Caco-2 (cell line): ENCODE data around the gene PI4KA. TPM values are rescaled to one million over a fixed set of nuclear protein-coding genes. Genes with fewer than 3 reads are reported as not detected.

Experiments
- BruUV-seq: library from RNA; stranded (reverse); fragments of 400-500 nt; replicated peaks from 2 replicates; lab custom pipeline; 2021; lab: Mats Ljungman, UMichigan
- CTCF ChIA-PET: fragments of 300-600 bp; sonication (Branson Sonifier 250); formaldehyde crosslinking; loops from one replicate; lab custom pipeline; 2022; ENCODE audit warnings: antibody characterized with exemption; lab: Charles Lee
- POLR2A ChIA-PET: fragments of 300-600 bp; sonication (Branson Sonifier 250); formaldehyde crosslinking; loops from one replicate; lab custom pipeline; 2022; ENCODE audit warnings: antibody characterized with exemption; lab: Charles Lee
- DNase-seq, 2 experiments: peaks; one replicate each; pipeline versions ENCODE4 v3.0.0 to v3.0.0-alpha.2; 2020 to 2022
- H3K27me3 ChIP-seq: replicated peaks from 2 replicates; pipeline ENCODE4 v1.6.0; 2011; ENCODE audit warnings: low read length; ENCODE audit not compliant: control insufficient read depth, insufficient read depth
- H3K36me3 ChIP-seq: 2 replicates; pipeline ENCODE4 v1.5.1; 2011; ENCODE audit warnings: low read length; ENCODE audit not compliant: control insufficient read depth, insufficient read depth
- H3K4me1 ChIP-seq: fragments of 250-450 bp; sonication (Bioruptor Pico); 2 replicates; pipeline ENCODE4 v1.5.1; 2020; ENCODE audit warnings: mild to moderate bottlenecking
- H3K4me3 ChIP-seq: 2 replicates; pipeline ENCODE4 v1.5.1; 2011; ENCODE audit warnings: low read depth, mild to moderate bottlenecking, control low read depth, low read length
- H3K9me3 ChIP-seq: fragments of 250-450 bp; sonication (Bioruptor Pico); 2 replicates; pipeline ENCODE4 v1.5.1; 2020; ENCODE audit warnings: mild to moderate bottlenecking, moderate library complexity
- H3K27ac Mint-ChIP-seq: one replicate; pipeline ENCODE4 v1.8.0; 2022; ENCODE audit warnings: mixed read lengths; ENCODE audit not compliant: unreplicated experiment
- H3K27me3 Mint-ChIP-seq: one replicate; pipeline ENCODE4 v1.8.0; 2022; ENCODE audit warnings: mixed read lengths; ENCODE audit not compliant: insufficient read depth, unreplicated experiment
- H3K36me3 Mint-ChIP-seq: one replicate; pipeline ENCODE4 v1.8.0; 2022; ENCODE audit warnings: mild to moderate bottlenecking, mixed read lengths; ENCODE audit not compliant: insufficient read depth, unreplicated experiment
- H3K4me1 Mint-ChIP-seq: one replicate; pipeline ENCODE4 v1.8.0; 2022; ENCODE audit warnings: low read depth, mixed read lengths; ENCODE audit not compliant: unreplicated experiment
- H3K4me3 Mint-ChIP-seq: one replicate; pipeline ENCODE4 v1.8.0; 2022; ENCODE audit warnings: mild to moderate bottlenecking, moderate library complexity, mixed read lengths; ENCODE audit not compliant: unreplicated experiment
- H3K9me3 Mint-ChIP-seq: one replicate; pipeline ENCODE4 v1.8.0; 2022; ENCODE audit warnings: mixed read lengths; ENCODE audit not compliant: unreplicated experiment
- CTCF ChIP-seq, 2 experiments: fragments of 200-600 bp in 1 of 2; IDR thresholded peaks; 1 replicate in 1 of 2; 2 replicates in 1 of 2; pipeline versions ENCODE4 v1.5.1 to v1.8.0; 2011 to 2022; ENCODE audit warnings: antibody characterized with exemption in 1 of 2, control low read depth in 1 of 2, inconsistent platforms in 1 of 2, low read depth in 1 of 2, low read length in 1 of 2, mild to moderate bottlenecking in 1 of 2, moderate library complexity in 1 of 2; ENCODE audit not compliant: insufficient read depth in 1 of 2, severe bottlenecking in 1 of 2, unreplicated experiment in 1 of 2
- intact Hi-C: fragments of 100-400 bp; cut with micrococcal nuclease; formaldehyde crosslinking; loops from one replicate; pipeline ENCODE4 v1.10.0; 2022; ENCODE audit not compliant: unreplicated experiment
- total RNA-seq: library from RNA; stranded (reverse); gene quantifications from 2 replicates; pipeline ENCODE4 v1.2.3, GENCODE V29; 2022

The PI4KA gene
- total RNA-seq, 1 experiment from 2014 or later, result 66.9 TPM

GRCh38 chr22:20890975-20891374, 32.4 kb upstream of the PI4KA start:
- no peak overlapping the region for H3K27ac Mint-ChIP-seq
- Histone ChIP-seq H3K4me1 (peaks cover 2% of the 10 kb centered on the region; the same call in 1 of the 2 replicates), H3K4me3 (no peak overlapping the region), H3K36me3 (no peaks in the 10 kb centered on the region; the same call in 1 of the 2 replicates), H3K27me3 (no peaks in the 10 kb centered on the region), H3K9me3 (no peaks in the 10 kb centered on the region)
- BruUV-seq, result no TSS peak
- H3K36me3 Mint-ChIP-seq, result peaks cover 21% of the 10 kb centered on the region
- no peaks in the 10 kb centered on the region for H3K27me3 Mint-ChIP-seq
- intact Hi-C loops, result no loop called here
- ChIA-PET CTCF (interaction anchor here (0.7 kb wide), 1 partner anchor 18 kb away, joined by 12 read pairs; no protein-coding TSS in a partner anchor), POLR2A (no interaction called here)
- no peak for TF ChIP-seq CTCF (IDR thresholded peaks at IDR 0.05; ENCODE audit: insufficient read depth in 1 of 2, low read depth in 1 of 2, low read length in 1 of 2, severe bottlenecking in 1 of 2, unreplicated experiment in 1 of 2)
- DNase-seq, result no peak
- no peaks in the 10 kb centered on the region for H3K9me3 Mint-ChIP-seq
- H3K4me3 Mint-ChIP-seq, result no peak overlapping the region
- H3K4me1 Mint-ChIP-seq, result peaks cover under 1% of the 10 kb centered on the region

GRCh38 chr22:20889904-20890540, 31.4 kb upstream of the PI4KA start:
- Mint-ChIP-seq H3K36me3 (peaks cover 21% of the 10 kb centered on the region), H3K9me3 (no peaks in the 10 kb centered on the region), H3K27me3 (no peaks in the 10 kb centered on the region), H3K4me3 (no peak overlapping the region), H3K4me1 (peaks cover 10% of the 10 kb centered on the region), H3K27ac (no peak overlapping the region)
- Histone ChIP-seq H3K36me3 (no peaks in the 10 kb centered on the region; the same call in 1 of the 2 replicates), H3K4me3 (no peak overlapping the region), H3K27me3 (no peaks in the 10 kb centered on the region), H3K4me1 (peaks cover 12% of the 10 kb centered on the region; the same call in 1 of the 2 replicates), H3K9me3 (no peaks in the 10 kb centered on the region)
- no TSS peak for BruUV-seq
- intact Hi-C loops, result loop anchor here (5.0 to 10.0 kb wide), 2 partner anchors 62 to 115 kb away; partner anchors contain the start of gene SERPIND1
- ChIA-PET POLR2A (no interaction called here), CTCF (no interaction called here)
- DNase-seq, result no peak
- TF ChIP-seq CTCF (IDR thresholded peaks at IDR 0.05; ENCODE audit: insufficient read depth in 1 of 2, low read depth in 1 of 2, low read length in 1 of 2, severe bottlenecking in 1 of 2, unreplicated experiment in 1 of 2), result no peak

GRCh38 chr22:20889025-20889704, 30.6 kb upstream of the PI4KA start:
- Histone ChIP-seq H3K27me3 (no peaks in the 10 kb centered on the region), H3K4me1 (peaks cover 15% of the 10 kb centered on the region; the same call in 1 of the 2 replicates), H3K9me3 (no peaks in the 10 kb centered on the region), H3K36me3 (no peaks in the 10 kb centered on the region; the same call in 1 of the 2 replicates), H3K4me3 (no peak overlapping the region)
- POLR2A ChIA-PET, result no interaction called here
- BruUV-seq, result no TSS peak
- intact Hi-C loops, result loop anchor here (5.0 to 10.0 kb wide), 2 partner anchors 63 to 114 kb away; partner anchors contain the start of gene SERPIND1
- Mint-ChIP-seq H3K27ac (no peak overlapping the region), H3K4me3 (no peak overlapping the region), H3K4me1 (peaks cover 10% of the 10 kb centered on the region), H3K27me3 (no peaks in the 10 kb centered on the region), H3K36me3 (peaks cover 26% of the 10 kb centered on the region), H3K9me3 (no peaks in the 10 kb centered on the region)
- no peak for DNase-seq
- no peak for TF ChIP-seq CTCF (IDR thresholded peaks at IDR 0.05; ENCODE audit: insufficient read depth in 1 of 2, low read depth in 1 of 2, low read length in 1 of 2, severe bottlenecking in 1 of 2, unreplicated experiment in 1 of 2)
- CTCF ChIA-PET, result no interaction called here
